GM18508 (cell line): ENCODE results near the gene RBM10.

Source experiments
- ATAC-seq: cut with Tn5 transposase; IDR thresholded peaks from one replicate; pipeline ENCODE4 v1.9.1; 2021; ENCODE audit warnings: moderate number of reproducible peaks; ENCODE audit not compliant: insufficient read depth, unreplicated experiment

Gene RBM10

DNA sequence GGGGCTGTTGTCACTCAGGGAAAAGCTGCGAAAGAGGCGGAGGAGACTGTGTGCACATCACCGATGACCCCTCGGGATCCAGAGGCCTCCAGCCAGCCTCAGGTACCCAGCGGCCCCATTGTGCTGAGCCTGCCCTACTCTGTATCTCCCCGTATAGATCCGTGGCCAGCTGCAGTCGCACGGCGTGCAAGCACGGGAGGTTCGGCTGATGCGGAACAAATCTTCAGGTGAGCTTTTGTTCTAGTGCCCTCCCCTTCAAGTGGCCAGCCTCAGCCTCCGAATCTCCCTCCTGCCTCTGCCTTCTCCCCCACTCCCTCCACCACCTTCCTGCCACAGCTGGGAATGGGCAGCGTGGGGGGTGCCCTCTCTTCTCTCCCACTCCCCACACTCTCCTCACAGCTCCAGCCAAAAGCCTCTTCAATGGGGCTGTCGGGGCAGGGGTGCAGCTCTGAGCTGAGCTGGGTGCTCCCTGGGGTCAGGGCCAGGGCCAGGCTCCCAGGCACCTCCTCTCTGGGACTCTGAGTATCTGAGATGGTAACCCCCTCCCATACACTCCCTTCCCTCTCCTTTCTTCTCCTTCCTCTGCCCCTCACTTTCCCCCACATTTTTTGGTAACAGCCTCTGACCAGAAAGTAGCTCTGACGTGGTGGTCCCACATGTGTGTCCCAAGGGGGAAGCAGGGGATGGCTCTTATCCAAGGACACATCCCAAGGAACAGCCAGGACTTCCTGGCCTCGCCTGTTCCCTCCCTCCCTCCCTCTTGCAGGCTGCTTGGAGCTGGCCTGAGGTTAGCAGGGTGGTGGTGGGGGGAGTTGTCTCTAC, 28.2 kb downstream of the RBM10 start:
- no peak for ATAC-seq

DNA sequence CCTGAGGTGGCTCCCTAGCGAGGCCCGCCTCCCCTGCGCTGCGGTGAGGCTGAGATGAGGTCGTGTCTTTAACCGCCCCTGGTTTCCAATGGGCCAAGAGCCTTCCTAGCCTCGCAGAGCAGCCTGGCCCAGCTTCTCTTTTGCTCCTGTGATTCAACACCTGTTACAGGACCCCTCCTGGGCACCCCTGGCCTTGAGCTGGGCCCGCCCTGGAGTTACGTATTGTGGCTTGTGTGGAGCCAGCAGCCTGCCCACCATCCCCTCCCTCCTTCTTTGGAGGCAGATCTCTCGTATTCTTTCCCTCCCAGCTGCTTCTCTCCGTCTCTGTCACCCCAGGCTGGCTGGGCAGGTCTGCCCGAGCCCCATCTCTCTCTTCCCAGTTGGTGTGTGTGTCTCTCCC, 29.4 kb downstream of the RBM10 start:
- ATAC-seq = no peak

DNA sequence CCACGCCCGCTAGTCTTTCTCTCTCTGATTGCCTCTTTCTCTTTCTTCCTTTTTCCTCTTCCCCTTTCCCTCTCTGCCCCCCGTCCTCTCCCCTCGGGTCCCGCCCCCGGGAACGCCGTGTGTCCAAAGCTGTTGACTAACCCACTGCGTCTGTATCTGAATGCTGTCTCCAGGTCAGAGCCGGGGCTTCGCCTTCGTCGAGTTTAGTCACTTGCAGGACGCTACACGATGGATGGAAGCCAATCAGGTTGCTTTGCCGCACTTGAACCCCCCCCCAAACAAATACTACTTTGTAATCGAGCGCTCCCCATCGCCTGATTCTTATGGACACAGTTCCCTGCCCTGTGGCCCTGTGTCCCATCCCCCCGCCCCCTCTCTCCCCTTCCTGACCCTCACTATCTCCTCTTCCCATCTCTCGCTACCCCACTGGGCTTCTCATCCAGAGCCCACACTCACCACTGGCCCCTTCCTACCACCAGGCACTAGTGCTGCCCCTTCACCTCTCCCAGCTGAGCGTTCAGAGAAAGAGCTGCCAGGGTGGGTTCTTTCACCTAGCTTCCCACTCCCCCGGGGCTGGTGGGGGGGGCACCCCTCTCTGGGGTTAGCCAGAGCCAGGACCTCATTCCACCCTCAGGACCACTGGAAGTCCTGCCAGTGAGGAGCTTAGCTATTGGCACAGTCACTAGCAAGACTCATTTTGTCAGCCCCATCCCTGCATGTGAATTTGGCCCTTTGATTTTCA, 30.0 kb downstream of the RBM10 start:
- ATAC-seq = no peak

DNA sequence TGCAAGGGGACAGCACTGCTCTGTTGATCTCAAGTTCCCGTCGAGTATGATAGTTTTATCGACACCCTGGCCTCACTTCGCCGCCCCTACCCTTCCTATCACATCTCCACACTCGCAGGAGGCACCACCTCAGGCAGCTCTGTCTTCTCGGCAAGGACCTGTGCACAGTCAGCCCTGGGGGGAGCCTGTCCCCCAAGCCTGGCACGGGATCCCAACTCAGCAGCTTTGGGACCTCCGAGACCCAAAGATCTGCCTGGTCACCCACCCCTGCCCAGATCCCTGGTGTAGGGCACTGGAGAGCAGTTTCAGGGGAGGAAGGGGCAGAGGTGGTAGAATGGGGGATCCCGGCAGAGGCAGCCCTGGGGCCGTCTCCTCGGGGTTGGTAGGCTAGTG, 30.6 kb downstream of the RBM10 start:
- ATAC-seq = no peak

DNA sequence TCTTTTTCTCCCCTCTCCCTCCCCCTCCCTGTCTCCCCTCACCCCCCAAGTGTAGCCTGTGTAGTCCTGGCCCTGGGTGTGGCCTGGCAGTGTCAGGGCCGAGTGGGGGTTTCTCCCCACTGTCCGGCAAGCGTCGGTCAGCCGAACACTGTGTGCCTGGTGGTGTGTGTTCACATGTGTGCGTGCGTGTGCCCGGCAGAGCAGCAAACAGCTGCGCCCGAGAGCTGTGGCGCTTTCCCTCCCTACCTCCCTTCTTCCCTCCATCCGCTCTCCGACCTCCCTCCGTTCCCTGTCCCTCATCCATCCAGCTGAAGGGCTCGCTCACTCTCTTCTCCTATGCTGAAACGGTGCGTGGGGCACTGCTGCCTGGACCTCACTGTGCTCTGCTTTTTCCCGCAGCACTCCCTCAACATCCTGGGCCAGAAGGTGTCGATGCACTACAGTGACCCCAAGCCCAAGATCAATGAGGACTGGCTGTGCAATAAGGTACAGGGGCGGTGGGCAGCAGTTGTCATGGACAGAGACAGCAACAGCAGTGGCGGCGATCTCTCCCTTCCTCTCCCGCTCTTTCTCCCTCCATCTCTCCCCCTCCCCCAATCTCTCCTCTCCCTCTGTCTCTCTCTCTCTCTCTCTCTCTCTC, 31.2 kb downstream of the RBM10 start:
- ATAC-seq = no peak

DNA sequence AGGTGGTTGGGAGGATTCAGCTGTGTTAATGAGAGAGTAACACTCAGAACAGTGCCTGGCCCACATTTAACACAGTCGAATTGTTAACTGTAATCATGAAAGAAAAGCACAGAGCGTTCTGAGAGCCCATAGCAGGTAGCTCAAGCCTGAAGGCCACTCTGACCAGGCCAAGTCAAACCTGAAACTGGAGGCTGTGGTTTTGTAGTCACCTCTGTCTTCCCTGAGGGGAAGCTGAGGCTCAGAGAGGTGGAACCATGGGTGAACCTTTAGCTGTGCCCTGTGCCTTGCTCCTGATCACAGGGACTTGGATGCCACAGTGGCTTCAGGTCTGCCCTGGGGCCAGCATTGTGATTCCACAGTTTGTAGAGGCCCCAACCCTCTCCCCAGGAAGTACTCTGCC, 32.1 kb downstream of the RBM10 start:
- no peak for ATAC-seq

DNA sequence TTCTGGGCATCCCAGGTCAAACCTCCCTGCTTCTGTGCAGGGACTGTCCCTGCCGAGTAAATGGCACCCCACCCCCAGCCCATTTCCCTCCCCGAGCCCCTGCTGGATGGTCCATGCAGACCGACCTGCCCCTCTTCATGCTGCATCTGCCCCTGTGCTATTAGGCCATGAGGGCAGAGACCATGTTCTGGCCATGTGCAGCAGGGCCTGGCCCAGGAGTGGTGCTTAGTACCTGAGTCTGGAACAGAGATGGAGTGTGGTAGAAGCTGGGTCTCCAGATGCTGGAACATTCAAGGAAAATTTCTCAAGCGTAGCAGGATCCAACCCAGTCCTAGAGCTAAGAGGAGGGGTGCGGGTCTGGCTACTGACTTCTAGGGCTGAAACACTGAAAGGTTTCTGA, 33.3 kb downstream of the RBM10 start:
- ATAC-seq = no peak

DNA sequence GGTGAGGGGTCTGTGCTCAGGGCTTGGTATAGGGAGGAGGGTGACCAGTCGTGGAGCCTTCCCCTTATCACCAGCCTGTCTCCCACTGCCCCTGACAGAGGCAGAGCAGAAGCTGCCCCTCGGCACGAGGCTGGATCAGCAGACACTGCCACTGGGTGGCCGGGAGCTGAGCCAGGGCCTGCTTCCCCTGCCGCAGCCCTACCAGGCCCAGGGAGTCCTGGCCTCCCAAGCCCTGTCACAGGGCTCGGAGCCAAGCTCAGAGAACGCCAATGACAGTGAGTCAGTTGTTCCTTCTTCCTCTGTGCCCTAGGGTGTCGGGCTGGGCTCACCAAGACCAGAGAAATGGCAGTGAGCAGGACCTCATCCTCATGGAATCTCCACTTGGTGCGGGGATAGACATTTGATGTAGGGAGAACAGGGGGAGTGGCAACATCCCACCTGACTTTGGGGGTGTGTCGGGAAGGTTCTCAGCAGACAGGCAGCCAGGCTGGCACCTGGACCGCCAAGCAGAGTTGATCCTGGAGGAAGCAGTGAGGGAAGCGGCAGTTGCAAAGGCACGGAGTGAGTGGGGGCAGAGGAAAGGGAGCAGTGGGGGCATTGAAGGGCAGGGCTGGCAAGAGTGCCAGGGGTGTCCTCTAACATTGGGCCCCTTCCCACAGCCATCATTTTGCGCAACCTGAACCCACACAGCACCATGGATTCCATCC, 34.4 kb downstream of the RBM10 start:
- ATAC-seq = no peak

DNA sequence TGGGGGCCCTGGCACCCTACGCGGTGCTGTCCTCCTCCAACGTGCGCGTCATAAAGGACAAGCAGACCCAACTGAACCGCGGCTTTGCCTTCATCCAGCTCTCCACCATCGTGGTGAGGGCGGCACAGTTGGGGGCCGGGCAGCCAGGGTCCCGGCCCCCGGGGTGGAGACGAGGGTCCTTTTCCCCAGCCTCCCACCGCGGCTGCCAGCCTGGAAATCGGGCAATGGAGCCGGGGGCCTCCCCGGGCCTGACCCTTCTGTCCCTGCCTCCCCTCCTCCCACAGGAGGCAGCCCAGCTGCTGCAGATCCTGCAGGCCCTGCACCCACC, 34.9 kb downstream of the RBM10 start:
- no peak for ATAC-seq

DNA sequence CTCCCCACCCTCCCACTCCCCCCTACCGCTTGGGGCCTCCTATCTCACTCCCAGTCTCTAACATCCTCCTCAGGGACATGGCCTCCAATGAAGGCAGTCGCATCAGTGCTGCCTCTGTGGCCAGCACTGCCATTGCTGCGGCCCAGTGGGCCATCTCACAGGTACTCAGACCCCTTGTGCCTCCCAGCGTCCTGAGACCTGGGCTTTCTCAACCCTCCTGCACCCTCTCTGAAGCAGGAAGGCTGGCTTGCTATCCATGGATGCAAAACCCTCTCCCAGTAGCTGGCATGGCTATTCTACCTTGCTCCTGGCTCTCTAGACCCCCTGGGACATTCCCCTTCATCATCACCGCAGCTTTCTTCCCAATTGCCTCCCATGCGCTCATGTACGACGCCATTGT, 35.3 kb downstream of the RBM10 start:
- no peak for ATAC-seq

DNA sequence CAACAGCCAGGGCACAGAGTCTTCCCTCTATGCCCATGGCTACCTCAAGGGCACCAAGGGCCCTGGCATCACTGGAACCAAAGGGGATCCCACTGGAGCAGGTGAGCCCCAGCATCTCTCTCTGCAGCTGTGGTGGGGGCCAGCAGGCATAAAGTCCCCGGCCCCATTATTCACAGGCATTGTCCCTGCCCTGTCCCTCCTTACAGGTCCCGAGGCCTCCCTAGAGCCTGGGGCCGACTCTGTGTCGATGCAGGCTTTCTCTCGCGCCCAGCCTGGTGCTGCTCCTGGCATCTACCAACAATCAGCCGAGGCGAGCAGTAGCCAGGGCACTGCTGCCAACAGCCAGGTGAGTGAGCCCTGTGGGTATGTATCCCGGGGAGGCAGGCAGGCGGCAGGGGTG, 36.3 kb downstream of the RBM10 start:
- no peak for ATAC-seq

DNA sequence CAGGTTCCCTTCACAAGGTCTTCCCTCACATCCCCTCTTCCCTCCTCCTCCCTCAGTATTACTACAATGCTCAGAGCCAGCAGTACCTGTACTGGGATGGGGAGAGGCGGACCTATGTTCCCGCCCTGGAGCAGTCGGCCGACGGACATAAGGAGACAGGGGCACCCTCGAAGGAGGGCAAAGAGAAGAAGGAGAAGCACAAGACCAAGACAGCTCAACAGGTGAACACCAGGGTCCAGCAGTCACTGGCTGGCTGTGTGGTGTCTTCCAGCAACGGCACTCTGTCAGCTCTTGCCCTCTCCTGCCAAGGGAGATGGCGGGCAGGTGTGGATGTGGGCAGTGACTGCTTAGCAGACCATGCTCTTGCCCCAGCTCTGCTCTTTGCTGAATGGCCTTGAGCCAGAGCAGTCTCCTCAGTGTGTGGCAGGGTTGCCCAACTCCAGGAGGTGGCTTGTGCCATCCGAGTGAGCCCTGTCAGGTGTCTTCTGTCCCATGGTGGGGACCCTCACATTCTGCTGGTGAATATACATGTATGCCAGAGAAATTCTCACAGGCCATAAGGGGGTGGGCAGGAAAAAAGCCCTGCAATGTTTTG, 37.2 kb downstream of the RBM10 start:
- ATAC-seq = no peak

DNA sequence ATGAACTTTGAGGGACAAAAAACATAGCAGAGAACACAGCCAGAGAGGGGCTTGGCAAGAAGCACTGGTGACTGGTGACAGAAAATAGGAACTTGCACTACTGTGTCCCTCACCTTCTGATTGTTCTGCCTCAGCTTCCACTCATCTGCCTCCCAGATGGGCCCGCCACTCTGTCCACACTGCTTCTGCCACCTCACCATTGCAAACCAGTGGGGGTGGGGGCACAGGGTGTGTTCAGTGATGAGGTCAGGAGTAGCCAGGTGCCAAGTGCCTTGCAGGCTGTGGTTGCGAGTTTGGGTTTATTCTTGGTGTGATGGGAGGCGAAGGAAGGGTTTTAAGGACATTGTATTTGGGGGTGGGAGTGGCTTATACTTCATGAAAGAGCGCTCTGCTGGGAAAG, 39.5 kb downstream of the RBM10 start:
- ATAC-seq = no peak

DNA sequence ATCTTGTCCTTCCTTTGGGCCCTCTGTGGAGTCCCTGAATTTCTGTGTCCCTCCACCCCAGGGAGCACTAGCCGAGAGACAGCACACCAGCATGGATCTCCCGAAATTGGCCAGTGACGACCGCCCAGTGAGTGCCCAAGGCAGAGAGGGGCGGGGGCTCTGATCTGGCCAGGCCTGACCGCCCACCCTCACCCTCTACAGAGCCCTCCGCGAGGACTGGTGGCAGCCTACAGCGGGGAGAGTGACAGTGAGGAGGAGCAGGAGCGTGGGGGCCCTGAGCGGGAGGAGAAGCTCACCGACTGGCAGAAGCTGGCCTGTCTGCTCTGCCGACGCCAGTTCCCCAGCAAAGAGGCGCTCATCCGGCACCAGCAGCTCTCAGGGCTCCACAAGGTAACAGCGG, 40.2 kb downstream of the RBM10 start:
- no peak for ATAC-seq

DNA sequence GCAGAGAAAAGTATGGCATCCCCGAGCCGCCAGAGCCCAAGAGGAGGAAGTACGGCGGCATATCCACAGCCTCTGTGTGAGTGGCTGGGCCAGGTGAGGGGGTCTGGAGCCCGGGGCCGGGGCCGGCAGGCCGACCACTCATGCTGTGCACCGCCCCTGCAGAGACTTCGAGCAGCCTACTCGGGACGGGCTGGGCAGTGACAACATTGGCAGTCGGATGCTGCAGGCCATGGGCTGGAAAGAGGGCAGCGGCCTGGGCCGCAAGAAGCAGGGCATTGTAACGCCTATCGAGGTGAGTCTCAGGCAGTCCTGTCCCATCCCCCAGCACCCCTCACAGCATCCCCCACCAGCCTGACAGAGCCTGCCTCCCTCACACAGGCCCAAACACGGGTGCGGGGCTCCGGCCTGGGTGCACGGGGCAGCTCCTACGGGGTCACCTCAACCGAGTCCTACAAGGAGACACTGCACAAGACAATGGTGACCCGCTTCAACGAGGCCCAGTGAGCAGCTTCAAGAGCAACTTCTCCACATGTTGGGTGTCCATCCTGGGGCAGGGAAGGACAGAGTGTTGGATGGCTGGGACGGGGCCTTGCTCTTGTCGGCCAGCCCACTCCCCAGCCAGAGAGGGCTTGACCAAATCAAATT, 41.2 kb downstream of the RBM10 start:
- ATAC-seq = no peak

DNA sequence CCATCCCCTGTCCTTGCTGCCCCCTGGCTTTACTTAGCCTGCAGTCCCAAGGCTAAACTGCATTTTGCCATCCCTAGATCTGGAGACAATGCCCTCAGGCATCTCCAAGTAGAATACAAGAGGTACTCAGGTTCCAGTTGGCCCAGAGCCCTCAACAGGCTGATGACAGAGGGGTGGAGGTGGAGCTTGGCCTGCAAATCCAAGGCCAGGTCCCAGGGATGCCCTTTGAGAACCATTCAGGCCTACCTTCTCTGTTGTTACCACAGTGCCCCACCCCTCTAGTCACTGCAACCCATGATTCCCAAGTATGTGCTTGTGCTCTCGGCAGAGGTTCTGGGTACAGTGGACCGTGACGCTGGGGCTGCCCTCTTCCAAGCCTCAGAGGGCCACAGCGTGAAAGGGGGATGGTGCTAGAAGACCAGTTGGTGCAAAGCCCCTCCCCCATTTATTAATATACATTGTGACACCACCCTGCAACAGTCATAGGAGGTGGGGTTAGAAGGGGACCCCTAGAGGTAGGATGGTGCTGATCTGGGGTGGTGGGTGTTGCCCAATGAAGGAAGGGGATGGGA, 42.2 kb downstream of the RBM10 start:
- no peak for ATAC-seq

DNA sequence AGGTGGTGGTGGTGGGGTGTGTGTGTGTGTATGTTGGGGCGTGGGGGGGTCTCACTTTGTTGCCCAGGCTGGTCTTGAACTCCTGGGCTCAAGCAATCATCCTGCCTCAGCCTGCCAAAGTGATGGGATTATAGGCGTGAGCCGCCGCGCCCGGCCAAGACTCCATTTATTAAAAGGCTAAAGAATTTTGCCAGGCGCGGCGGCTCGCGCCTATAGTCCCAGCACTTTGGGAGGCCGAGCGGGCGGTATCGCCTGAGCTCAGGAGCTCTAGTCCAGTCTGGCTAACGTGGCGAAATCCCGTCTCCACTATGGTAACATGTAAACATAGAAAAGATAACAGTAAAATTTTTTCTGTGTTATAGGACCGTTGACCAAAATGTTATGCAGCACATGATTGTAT, 44.9 kb downstream of the RBM10 start:
- no peak for ATAC-seq

DNA sequence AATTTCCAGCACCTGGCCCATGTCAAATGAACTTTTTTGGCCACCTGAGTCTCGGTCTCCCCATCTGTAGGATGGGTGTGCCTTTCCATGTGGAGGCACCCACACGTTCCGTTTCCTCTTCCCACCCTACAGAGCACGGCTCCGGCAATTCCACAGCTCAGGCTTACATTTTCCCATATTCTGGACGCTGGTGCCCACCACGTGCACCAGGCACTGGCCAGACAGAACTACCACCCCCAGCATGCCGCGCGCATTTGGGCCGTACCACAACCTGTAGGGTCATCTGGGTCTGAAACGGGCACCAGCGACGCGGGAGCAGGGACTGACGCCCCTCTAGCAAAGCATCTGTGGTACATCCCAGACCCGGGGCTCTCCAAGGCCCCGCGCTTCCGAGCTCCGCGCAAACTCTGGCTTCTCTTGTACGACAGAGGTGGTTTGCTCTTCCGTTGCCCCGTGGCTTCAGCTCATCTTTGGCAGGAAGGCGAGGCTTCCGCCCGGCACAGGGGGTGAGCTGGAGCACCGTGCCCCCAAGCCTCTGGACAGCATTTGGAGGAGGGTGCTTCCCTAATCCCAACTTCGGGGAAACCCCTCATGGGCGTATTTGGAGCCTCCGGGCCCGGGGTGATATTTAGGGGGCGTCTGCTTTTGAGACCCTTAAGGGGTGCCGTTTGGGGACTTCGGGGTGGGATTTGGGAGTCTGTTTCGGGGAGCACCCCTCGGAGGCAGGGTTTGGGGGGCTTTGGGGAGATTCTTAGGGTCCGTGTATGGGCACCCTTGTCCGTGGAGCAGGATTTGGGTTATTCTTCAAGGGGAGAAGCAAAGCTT, 45.6 kb downstream of the RBM10 start:
- ATAC-seq = peak; percentile 24

DNA sequence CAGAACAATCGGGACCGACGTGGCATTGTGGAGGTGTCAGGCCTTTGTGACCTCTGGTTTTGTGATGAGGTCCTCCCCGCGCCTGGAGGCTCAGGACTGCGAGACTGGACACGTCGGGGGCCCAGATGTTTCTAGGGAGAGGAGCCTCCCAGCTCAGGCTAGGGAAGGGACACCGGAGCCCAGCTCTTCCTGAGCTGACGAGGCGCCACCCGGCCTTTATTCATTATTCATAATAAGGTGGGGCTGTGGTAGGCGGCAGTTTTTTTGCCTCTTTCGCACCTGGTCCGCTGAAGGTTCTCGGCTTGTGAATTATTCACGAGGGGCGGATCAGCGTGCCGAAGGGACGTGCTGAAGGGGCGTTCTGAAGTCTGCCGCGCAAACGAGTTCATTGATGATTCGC, 46.3 kb downstream of the RBM10 start:
- ATAC-seq = no peak
